Measurements from ENCODE around the gene VPS33A. TPM values are rescaled to one million over a fixed set of nuclear protein-coding genes. Genes with fewer than 3 reads are reported as not detected.

VPS33A gene
- total and polyA plus RNA-seq, 2 of the 8 experiments (the other 6 are each of a cell fraction or from before 2014, with no cell fraction given), result 16.4 to 41.8 TPM

DNA sequence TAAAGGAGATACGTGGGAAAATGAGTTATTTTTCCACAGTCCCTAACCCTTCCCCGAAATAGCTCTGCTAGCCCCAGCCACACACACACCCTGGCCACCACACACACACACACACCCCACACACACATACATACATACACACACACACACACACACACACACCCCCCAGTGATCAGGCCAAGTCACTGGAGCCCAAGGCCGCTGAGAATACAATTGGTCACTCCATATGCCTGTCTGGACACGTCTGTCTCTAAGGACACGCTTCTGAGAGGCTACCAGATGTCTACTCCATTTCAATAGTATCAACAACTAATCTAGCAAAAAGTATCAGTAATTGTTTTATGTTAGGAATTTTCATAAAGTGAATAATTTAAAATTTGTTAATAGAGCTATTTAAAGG lies 27.4 kb downstream of the VPS33A start (continued):
- TF ChIP-seq CHD2 (IDR thresholded peaks at IDR 0.05; ENCODE audit: low read length) (no peak), EZH2 (IDR thresholded peaks at IDR 0.05; ENCODE audit: low read depth, low read length, severe bottlenecking) (no peak), RBBP5 (IDR thresholded peaks at IDR 0.05; ENCODE audit: borderline replicate concordance, low read depth, low read length) (no peak), ASH2L (IDR thresholded peaks at IDR 0.05; ENCODE audit: low read length) (no peak), BACH1 (IDR thresholded peaks at IDR 0.05; ENCODE audit: low read length) (no peak)
